Neuron (in vitro differentiated cells): ENCODE data around the gene GGCX.
A peak's percentile ranks its signal among the peaks of the same experiment; 100 is the strongest.
"Not testable (repeated sequence)": the region's sequence is repeated elsewhere in the genome, so short reads cannot be mapped to it uniquely, and the experiment has no call there.

Source experiments
- H2AFZ ChIP-seq: one replicate; pipeline ENCODE4 v1.6.1; 2013; ENCODE audit warnings: low read depth, mild to moderate bottlenecking, inconsistent platforms, low read length, moderate library complexity
- H3K27me3 ChIP-seq: one replicate; pipeline ENCODE4 v1.6.1; 2013; ENCODE audit warnings: low read length; ENCODE audit not compliant: insufficient read depth
- H3K36me3 ChIP-seq: one replicate; pipeline ENCODE4 v1.6.1; 2013; ENCODE audit warnings: low read length; ENCODE audit not compliant: insufficient read depth
- H3K4me1 ChIP-seq: one replicate; pipeline ENCODE4 v1.6.1; 2013; ENCODE audit warnings: low read length; ENCODE audit not compliant: insufficient read depth
- H3K4me3 ChIP-seq: 2 replicates; pipeline ENCODE4 v1.5.1; 2013; ENCODE audit warnings: mild to moderate bottlenecking, low read length, moderate library complexity
- H3K9me3 ChIP-seq: one replicate; pipeline ENCODE4 v1.6.1; 2013; ENCODE audit warnings: low read length

GGCX gene

GRCh38 chr2:85549826-85550225 lies 11.5 kb downstream of the GGCX start:
- Histone ChIP-seq H3K4me3 (no peak overlapping the region), H3K27me3 (no peaks in the 10 kb centered on the region), H3K9me3 (no peaks in the 10 kb centered on the region), H3K36me3 (peaks cover 76% of the 10 kb centered on the region), H3K4me1 (no peaks in the 10 kb centered on the region), H2AFZ (no peak overlapping the region)

- Histone ChIP-seq H2AFZ (no peak overlapping the region), H3K4me1 (no peaks in the 10 kb centered on the region), H3K36me3 (peaks cover 77% of the 10 kb centered on the region)
These were observed 12.2 kb downstream of the GGCX start for GRCh38 chr2:85549095-85549494.

GRCh38 chr2:85548608-85548900 lies 12.7 kb downstream of the GGCX start:
- H3K4me1 ChIP-seq = no peaks in the 10 kb centered on the region
- H3K36me3 ChIP-seq = peaks cover 77% of the 10 kb centered on the region
- H3K27me3 ChIP-seq = no peaks in the 10 kb centered on the region
- no peak overlapping the region for H3K4me3 ChIP-seq
- no peaks in the 10 kb centered on the region for H3K9me3 ChIP-seq
- H2AFZ ChIP-seq = no peak overlapping the region

More at GRCh38 chr2:85549095-85549494, 12.2 kb downstream of the GGCX start:
- no peak overlapping the region for H3K4me3 ChIP-seq
- no peaks in the 10 kb centered on the region for H3K27me3 ChIP-seq
- H3K9me3 ChIP-seq = no peaks in the 10 kb centered on the region

- no peak overlapping the region for H3K4me3 ChIP-seq
- H3K4me1 ChIP-seq = no peaks in the 10 kb centered on the region
- H3K27me3 ChIP-seq = no peaks in the 10 kb centered on the region
- no peaks in the 10 kb centered on the region for H3K9me3 ChIP-seq
- H3K36me3 ChIP-seq = peaks cover 79% of the 10 kb centered on the region
- H2AFZ ChIP-seq = no peak overlapping the region
These were observed 13.3 kb downstream of the GGCX start for GRCh38 chr2:85547859-85548607.

GRCh38 chr2:85547089-85547858 lies 14.0 kb downstream of the GGCX start:
- peaks cover under 1% of the 10 kb centered on the region for H3K4me1 ChIP-seq
- no peaks in the 10 kb centered on the region for H3K9me3 ChIP-seq
- H3K27me3 ChIP-seq = no peaks in the 10 kb centered on the region
- no peak overlapping the region for H2AFZ ChIP-seq
- no peak overlapping the region for H3K4me3 ChIP-seq
- H3K36me3 ChIP-seq = peaks cover 79% of the 10 kb centered on the region

GRCh38 chr2:85545780-85546240 lies 15.5 kb downstream of the GGCX start:
- Histone ChIP-seq H2AFZ (no peak overlapping the region), H3K9me3 (no peaks in the 10 kb centered on the region), H3K36me3 (peaks cover 81% of the 10 kb centered on the region), H3K4me1 (peaks cover 15% of the 10 kb centered on the region), H3K27me3 (no peaks in the 10 kb centered on the region), H3K4me3 (no peak overlapping the region)

- not testable (repeated sequence) for H2AFZ ChIP-seq, H3K4me3 ChIP-seq, H3K9me3 ChIP-seq, H3K27me3 ChIP-seq
- Histone ChIP-seq H3K36me3 (peaks cover 81% of the 10 kb centered on the region), H3K4me1 (peaks cover 16% of the 10 kb centered on the region)
These were observed 16.1 kb downstream of the GGCX start for GRCh38 chr2:85544915-85545779.

- H3K27me3 ChIP-seq, H3K9me3 ChIP-seq, H3K4me3 ChIP-seq, H2AFZ ChIP-seq: not testable (repeated sequence)
- peaks cover 16% of the 10 kb centered on the region for H3K4me1 ChIP-seq
- peaks cover 79% of the 10 kb centered on the region for H3K36me3 ChIP-seq
These were observed 17.0 kb downstream of the GGCX start for GRCh38 chr2:85544254-85544691.

GRCh38 chr2:85542777-85543176 lies 18.5 kb downstream of the GGCX start:
- no peak overlapping the region for H2AFZ ChIP-seq
- no peaks in the 10 kb centered on the region for H3K27me3 ChIP-seq
- H3K9me3 ChIP-seq = no peaks in the 10 kb centered on the region
- H3K4me3 ChIP-seq = no peak overlapping the region
- H3K36me3 ChIP-seq = peaks cover 69% of the 10 kb centered on the region
- H3K4me1 ChIP-seq = peaks cover 16% of the 10 kb centered on the region

- Histone ChIP-seq H3K36me3 (peaks cover 63% of the 10 kb centered on the region), H2AFZ (no peak overlapping the region), H3K4me3 (peak overlapping the region; percentile 70)
These were observed 19.4 kb downstream of the GGCX start for GRCh38 chr2:85541753-85542457.

GRCh38 chr2:85541262-85541661 lies 20.0 kb downstream of the GGCX start:
- Histone ChIP-seq H3K9me3 (no peaks in the 10 kb centered on the region), H3K27me3 (no peaks in the 10 kb centered on the region), H3K36me3 (peaks cover 59% of the 10 kb centered on the region), H3K4me3 (peak overlapping the region; percentile 70), H3K4me1 (peaks cover 25% of the 10 kb centered on the region), H2AFZ (no peak overlapping the region)

More at GRCh38 chr2:85541753-85542457, 19.4 kb downstream of the GGCX start:
- H3K27me3 ChIP-seq = no peaks in the 10 kb centered on the region
- H3K9me3 ChIP-seq = no peaks in the 10 kb centered on the region
- H3K4me1 ChIP-seq = peaks cover 20% of the 10 kb centered on the region

- peaks cover 50% of the 10 kb centered on the region for H3K36me3 ChIP-seq
- H3K9me3 ChIP-seq = no peaks in the 10 kb centered on the region
- peaks cover 25% of the 10 kb centered on the region for H3K4me1 ChIP-seq
These were observed 21.1 kb downstream of the GGCX start for GRCh38 chr2:85540133-85540648.

More at GRCh38 chr2:85540133-85540648, 21.1 kb downstream of the GGCX start:
- peak overlapping the region; percentile 70 for H3K4me3 ChIP-seq
- H3K27me3 ChIP-seq = no peaks in the 10 kb centered on the region
- H2AFZ ChIP-seq = no peak overlapping the region
